Transverse colon (tissue), 3 donors: Measurements from ENCODE around the gene SYNE1.

Experiments used
- POLR2A ChIP-seq: fragments of 450-650 bp; IDR thresholded peaks from one replicate; pipeline ENCODE4 v1.6.1; 2016; ENCODE audit warnings: antibody characterized with exemption, mild to moderate bottlenecking, moderate library complexity
- TF ChIP-seq, protein P1 (sequence below), 5 experiments: fragments of 200-600 bp in 3 of 5; fragments of 450-650 bp in 2 of 5; sonication (generic) in 3 of 5; IDR thresholded peaks; 1 replicate in 2 of 5; 2 replicates in 3 of 5; pipeline ENCODE4 v1.5.1; 2016 to 2017; ENCODE audit warnings: antibody characterized with exemption in 5 of 5, inconsistent platforms in 3 of 5, mild to moderate bottlenecking in 2 of 5, moderate library complexity in 1 of 5

DNA sequence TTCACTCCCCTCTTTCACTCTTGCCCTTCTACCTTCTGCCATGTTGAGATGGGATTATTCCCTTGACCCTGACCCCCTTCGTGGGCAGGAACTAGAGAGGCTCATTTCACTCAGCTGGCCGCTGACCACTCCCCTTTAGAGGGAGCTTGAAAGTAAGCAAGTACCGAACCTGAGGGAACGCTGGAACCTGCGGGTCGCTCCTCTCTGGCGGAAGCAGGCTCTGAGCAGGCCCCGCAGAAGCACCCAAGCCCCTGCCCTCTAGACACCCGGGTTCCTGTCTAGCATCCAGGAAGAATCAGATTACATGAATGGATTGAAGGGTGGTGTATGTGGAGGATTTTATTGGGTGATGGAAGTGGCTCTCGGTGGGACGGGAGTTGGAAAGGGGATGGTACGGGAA, 48.7 kb upstream of the SYNE1 start:
- TF ChIP-seq POLR2A, result no peak
- TF ChIP-seq, protein P1, sequence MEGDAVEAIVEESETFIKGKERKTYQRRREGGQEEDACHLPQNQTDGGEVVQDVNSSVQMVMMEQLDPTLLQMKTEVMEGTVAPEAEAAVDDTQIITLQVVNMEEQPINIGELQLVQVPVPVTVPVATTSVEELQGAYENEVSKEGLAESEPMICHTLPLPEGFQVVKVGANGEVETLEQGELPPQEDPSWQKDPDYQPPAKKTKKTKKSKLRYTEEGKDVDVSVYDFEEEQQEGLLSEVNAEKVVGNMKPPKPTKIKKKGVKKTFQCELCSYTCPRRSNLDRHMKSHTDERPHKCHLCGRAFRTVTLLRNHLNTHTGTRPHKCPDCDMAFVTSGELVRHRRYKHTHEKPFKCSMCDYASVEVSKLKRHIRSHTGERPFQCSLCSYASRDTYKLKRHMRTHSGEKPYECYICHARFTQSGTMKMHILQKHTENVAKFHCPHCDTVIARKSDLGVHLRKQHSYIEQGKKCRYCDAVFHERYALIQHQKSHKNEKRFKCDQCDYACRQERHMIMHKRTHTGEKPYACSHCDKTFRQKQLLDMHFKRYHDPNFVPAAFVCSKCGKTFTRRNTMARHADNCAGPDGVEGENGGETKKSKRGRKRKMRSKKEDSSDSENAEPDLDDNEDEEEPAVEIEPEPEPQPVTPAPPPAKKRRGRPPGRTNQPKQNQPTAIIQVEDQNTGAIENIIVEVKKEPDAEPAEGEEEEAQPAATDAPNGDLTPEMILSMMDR (IDR thresholded peaks at IDR 0.05), result no peak
